Endodermal cell (in vitro differentiated cells): ENCODE results near the gene TAS2R43. TPM values are rescaled to one million over a fixed set of nuclear protein-coding genes. Genes with fewer than 3 reads are reported as not detected.
"Not testable (repeated sequence)": the region's sequence is repeated elsewhere in the genome, so short reads cannot be mapped to it uniquely, and the experiment has no call there.

ENCODE experiments used
- DNase-seq: peaks from one replicate; pipeline ENCODE4 v3.0.0-alpha.2; 2017
- H3K27ac ChIP-seq: 2 replicates; pipeline ENCODE4 v1.5.1; 2013; ENCODE audit warnings: mild to moderate bottlenecking, low read depth, low read length, moderate library complexity
- H3K27me3 ChIP-seq: 2 replicates; pipeline ENCODE4 v1.6.1; 2013; ENCODE audit warnings: mild to moderate bottlenecking, low read length, moderate library complexity; ENCODE audit not compliant: insufficient read depth, control insufficient read depth, poor library complexity, severe bottlenecking
- H3K36me3 ChIP-seq: 2 replicates; pipeline ENCODE4 v1.7.0; 2013; ENCODE audit warnings: mild to moderate bottlenecking, low read length, moderate library complexity; ENCODE audit not compliant: control insufficient read depth, insufficient read depth
- H3K4me1 ChIP-seq: one replicate; pipeline ENCODE4 v1.7.0; 2013; ENCODE audit warnings: low read length; ENCODE audit not compliant: control insufficient read depth, insufficient read depth
- H3K4me3 ChIP-seq: 2 replicates; pipeline ENCODE4 v1.5.1; 2013; ENCODE audit warnings: mild to moderate bottlenecking, low read length, moderate library complexity
- H3K9ac ChIP-seq: 2 replicates; pipeline ENCODE4 v1.6.1; 2013; ENCODE audit warnings: mild to moderate bottlenecking, low read length, moderate library complexity; ENCODE audit not compliant: poor library complexity, severe bottlenecking; ENCODE audit errors: extremely low read depth
- H3K9me3 ChIP-seq: 2 replicates; pipeline ENCODE4 v1.6.1; 2013; ENCODE audit warnings: mild to moderate bottlenecking, low read length, moderate library complexity; ENCODE audit not compliant: control insufficient read depth
- H3K27ac Mint-ChIP-seq: 2 replicates; pipeline ENCODE4 v1.8.0; 2020; ENCODE audit warnings: mixed read lengths
- H3K27me3 Mint-ChIP-seq: 2 replicates; pipeline ENCODE4 v1.8.0; 2021; ENCODE audit warnings: mild to moderate bottlenecking, mixed read lengths; ENCODE audit not compliant: insufficient read depth
- H3K36me3 Mint-ChIP-seq: 2 replicates; pipeline ENCODE4 v1.8.0; 2020; ENCODE audit warnings: low read depth, mixed read lengths
- H3K4me1 Mint-ChIP-seq: 2 replicates; pipeline ENCODE4 v1.8.0; 2020; ENCODE audit warnings: mixed read lengths
- H3K4me3 Mint-ChIP-seq: 2 replicates; pipeline ENCODE4 v1.8.0; 2020; ENCODE audit warnings: mild to moderate bottlenecking, moderate library complexity, mixed read lengths
- H3K9me3 Mint-ChIP-seq: 2 replicates; pipeline ENCODE4 v1.8.0; 2020; ENCODE audit warnings: mild to moderate bottlenecking, mixed read lengths
- CTCF ChIP-seq: fragments of 200-600 bp; sonication (generic); conservative IDR thresholded peaks from 2 replicates; pipeline ENCODE4 v1.5.0; 2021; ENCODE audit warnings: antibody characterized with exemption, mild to moderate bottlenecking
- WGBS, 2 experiments: methylation state at CpG; one replicate each; pipeline versions ENCODE4 v1.1.5 to v1.1.7; 2013; ENCODE audit warnings: missing lambda C conversion rate in 2 of 2, mixed read lengths in 1 of 2; ENCODE audit not compliant: insufficient coverage in 1 of 2, insufficient read length in 1 of 2; 5-methylcytosine and 5-hydroxymethylcytosine counted together
- total RNA-seq, 2 donors: library from RNA; stranded (reverse); fragmentation: NEBNext Ultra II Directional in 1 of 2; extraction: Animal tissue kit (Norgen Biotek cat#: 25700) in 1 of 2; gene quantifications; 2 replicates in 1 of 2; 3 replicates in 1 of 2; pipeline ENCODE4 v1.2.1, GENCODE V29; 2021

TAS2R43 gene
- total RNA-seq, 2 donors from 2014 or later, result 0.82 to 2.5 TPM

GRCh38 chr12:11130382-11130781 lies 38.3 kb upstream of the TAS2R43 start:
- no peak overlapping the region for H3K27ac Mint-ChIP-seq
- no peak for TF ChIP-seq CTCF
- H3K36me3 ChIP-seq, result peaks cover 6% of the 10 kb centered on the region
- no peaks in the 10 kb centered on the region for H3K27me3 Mint-ChIP-seq
- H3K4me1 Mint-ChIP-seq, result peaks cover 7% of the 10 kb centered on the region
- H3K27me3 ChIP-seq, result no peaks in the 10 kb centered on the region
- no peak overlapping the region for H3K4me3 ChIP-seq
- H3K9ac ChIP-seq, result no peak overlapping the region
- WGBS, 2 experiments, result 92 to 96% methylated on average over 3 of the region's 3 CpGs
- no peak overlapping the region for H3K4me3 Mint-ChIP-seq
- no peaks in the 10 kb centered on the region for H3K4me1 ChIP-seq
- H3K9me3 ChIP-seq, result peaks cover 16% of the 10 kb centered on the region
- H3K9me3 Mint-ChIP-seq, result peaks cover 16% of the 10 kb centered on the region
- no peak for DNase-seq
- peaks cover 39% of the 10 kb centered on the region for H3K36me3 Mint-ChIP-seq
- no peak overlapping the region for H3K27ac ChIP-seq

GRCh38 chr12:11114130-11114529 lies 22.0 kb upstream of the TAS2R43 start:
- DNase-seq, H3K4me1 ChIP-seq, H3K27me3 ChIP-seq, H3K27ac ChIP-seq, H3K36me3 ChIP-seq, H3K4me3 Mint-ChIP-seq, H3K27me3 Mint-ChIP-seq, H3K4me3 ChIP-seq, H3K27ac Mint-ChIP-seq, H3K9ac ChIP-seq: not testable (repeated sequence)
- Mint-ChIP-seq H3K4me1 (peaks cover 20% of the 10 kb centered on the region), H3K36me3 (peaks cover 93% of the 10 kb centered on the region), H3K9me3 (peaks cover 76% of the 10 kb centered on the region)
- 100% methylated on average over 1 of the region's 1 CpG; no CpG with 5 or more reads in 1 of the 2 experiments for WGBS, 2 experiments
- peaks cover 29% of the 10 kb centered on the region for H3K9me3 ChIP-seq

- not testable (repeated sequence) for H3K27ac ChIP-seq, DNase-seq, H3K9ac ChIP-seq, H3K4me3 ChIP-seq, H3K4me1 ChIP-seq, H3K27ac Mint-ChIP-seq, H3K4me3 Mint-ChIP-seq, H3K27me3 Mint-ChIP-seq, H3K27me3 ChIP-seq
- peaks cover 17% of the 10 kb centered on the region for H3K4me1 Mint-ChIP-seq
- H3K9me3 Mint-ChIP-seq, result peaks cover 56% of the 10 kb centered on the region
- Histone ChIP-seq H3K9me3 (peaks cover 29% of the 10 kb centered on the region), H3K36me3 (peaks cover 14% of the 10 kb centered on the region)
- H3K36me3 Mint-ChIP-seq, result peaks cover 89% of the 10 kb centered on the region
- 100% methylated on average over 1 of the region's 1 CpG for WGBS, 2 experiments
These were observed 19.1 kb upstream of the TAS2R43 start for GRCh38 chr12:11111213-11111612.

- no peak overlapping the region for H3K9ac ChIP-seq
- H3K36me3 ChIP-seq, result peaks cover 15% of the 10 kb centered on the region
- no peak overlapping the region for H3K27ac ChIP-seq
- H3K9me3 Mint-ChIP-seq, result peaks cover 41% of the 10 kb centered on the region
- WGBS, 2 experiments, result 96 to 100% methylated on average over 1 to 2 of the region's 2 CpGs
- peaks cover 26% of the 10 kb centered on the region for H3K9me3 ChIP-seq
- no peak for DNase-seq
- no peak overlapping the region for H3K4me3 Mint-ChIP-seq
- H3K4me3 ChIP-seq, result no peak overlapping the region
- H3K27ac Mint-ChIP-seq, result no peak overlapping the region
- no peaks in the 10 kb centered on the region for H3K4me1 ChIP-seq
- H3K27me3 ChIP-seq, result no peaks in the 10 kb centered on the region
- no peak for TF ChIP-seq CTCF
- no peaks in the 10 kb centered on the region for H3K27me3 Mint-ChIP-seq
- peaks cover 85% of the 10 kb centered on the region for H3K36me3 Mint-ChIP-seq
- H3K4me1 Mint-ChIP-seq, result peaks cover 3% of the 10 kb centered on the region
These were observed 16.7 kb upstream of the TAS2R43 start for GRCh38 chr12:11108862-11109261.
